Esophagus muscularis mucosa (tissue), 4 donors: Measurements from ENCODE around the gene SNAP47.

Source experiments
- EP300 ChIP-seq: sonication (generic); formaldehyde crosslinking; IDR thresholded peaks from one replicate; pipeline ENCODE4 v1.6.1; 2017; ENCODE audit warnings: antibody characterized with exemption
- POLR2A ChIP-seq: fragments of 450-650 bp; IDR thresholded peaks from one replicate; pipeline ENCODE4 v1.6.1; 2017; ENCODE audit warnings: antibody characterized with exemption, moderate library complexity, mild to moderate bottlenecking, low read depth
- TF ChIP-seq, protein P1 (sequence below), 3 experiments: fragments of 200-600 bp in 2 of 3; fragments of 450-650 bp in 1 of 3; sonication (generic) in 2 of 3; IDR thresholded peaks; one replicate each; pipeline ENCODE4 v1.5.1; 2017 to 2019; ENCODE audit warnings: antibody characterized with exemption in 3 of 3, mild to moderate bottlenecking in 2 of 3, moderate library complexity in 1 of 3

GRCh38 chr1:227781314-227781930 lies 46.2 kb downstream of the SNAP47 start:
- TF ChIP-seq, protein P1, sequence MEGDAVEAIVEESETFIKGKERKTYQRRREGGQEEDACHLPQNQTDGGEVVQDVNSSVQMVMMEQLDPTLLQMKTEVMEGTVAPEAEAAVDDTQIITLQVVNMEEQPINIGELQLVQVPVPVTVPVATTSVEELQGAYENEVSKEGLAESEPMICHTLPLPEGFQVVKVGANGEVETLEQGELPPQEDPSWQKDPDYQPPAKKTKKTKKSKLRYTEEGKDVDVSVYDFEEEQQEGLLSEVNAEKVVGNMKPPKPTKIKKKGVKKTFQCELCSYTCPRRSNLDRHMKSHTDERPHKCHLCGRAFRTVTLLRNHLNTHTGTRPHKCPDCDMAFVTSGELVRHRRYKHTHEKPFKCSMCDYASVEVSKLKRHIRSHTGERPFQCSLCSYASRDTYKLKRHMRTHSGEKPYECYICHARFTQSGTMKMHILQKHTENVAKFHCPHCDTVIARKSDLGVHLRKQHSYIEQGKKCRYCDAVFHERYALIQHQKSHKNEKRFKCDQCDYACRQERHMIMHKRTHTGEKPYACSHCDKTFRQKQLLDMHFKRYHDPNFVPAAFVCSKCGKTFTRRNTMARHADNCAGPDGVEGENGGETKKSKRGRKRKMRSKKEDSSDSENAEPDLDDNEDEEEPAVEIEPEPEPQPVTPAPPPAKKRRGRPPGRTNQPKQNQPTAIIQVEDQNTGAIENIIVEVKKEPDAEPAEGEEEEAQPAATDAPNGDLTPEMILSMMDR (IDR thresholded peaks at IDR 0.05) = no peak
- TF ChIP-seq POLR2A (no peak), EP300 (no peak)
